Panc1 (cell line): ENCODE data around the gene CCDC69.

Experiments
- TF ChIP-seq, protein P1 (sequence below): fragments of 450-650 bp; IDR thresholded peaks from 2 replicates; pipeline ENCODE4 v1.5.1; 2017; ENCODE audit warnings: mild to moderate bottlenecking
- TF ChIP-seq, protein P2 (sequence below), 2 experiments: IDR thresholded peaks; 2 replicates each; pipeline ENCODE4 v1.6.1; 2011 to 2012; ENCODE audit warnings: low read depth in 2 of 2, control low read depth in 1 of 2, low read length in 1 of 2, mild to moderate bottlenecking in 1 of 2, moderate library complexity in 1 of 2; ENCODE audit not compliant: insufficient read depth in 1 of 2

DNA sequence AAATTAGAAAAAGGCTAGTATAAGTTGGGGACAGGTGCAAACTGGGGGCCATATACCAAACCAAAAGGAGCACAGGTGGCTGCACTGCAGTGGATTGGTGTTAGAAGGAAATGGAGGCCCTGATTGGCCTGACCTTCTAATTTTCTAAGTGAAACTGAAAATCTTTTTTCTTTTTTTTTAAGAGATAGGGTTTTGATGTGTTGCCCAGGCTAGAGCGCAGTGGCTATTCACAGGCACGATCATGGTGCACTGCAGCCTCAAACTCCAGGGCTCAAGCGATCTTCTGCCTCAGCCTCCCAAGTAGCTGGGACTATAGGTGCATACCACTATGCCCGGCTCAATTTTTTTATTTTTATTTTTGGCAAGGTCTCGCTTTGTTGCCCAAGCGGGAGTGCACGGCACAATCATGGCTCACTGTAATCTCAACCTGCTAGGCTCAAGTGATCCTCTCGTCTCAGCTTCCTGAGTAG lies 9.8 kb upstream of the CCDC69 start:
- TF ChIP-seq, protein P1, sequence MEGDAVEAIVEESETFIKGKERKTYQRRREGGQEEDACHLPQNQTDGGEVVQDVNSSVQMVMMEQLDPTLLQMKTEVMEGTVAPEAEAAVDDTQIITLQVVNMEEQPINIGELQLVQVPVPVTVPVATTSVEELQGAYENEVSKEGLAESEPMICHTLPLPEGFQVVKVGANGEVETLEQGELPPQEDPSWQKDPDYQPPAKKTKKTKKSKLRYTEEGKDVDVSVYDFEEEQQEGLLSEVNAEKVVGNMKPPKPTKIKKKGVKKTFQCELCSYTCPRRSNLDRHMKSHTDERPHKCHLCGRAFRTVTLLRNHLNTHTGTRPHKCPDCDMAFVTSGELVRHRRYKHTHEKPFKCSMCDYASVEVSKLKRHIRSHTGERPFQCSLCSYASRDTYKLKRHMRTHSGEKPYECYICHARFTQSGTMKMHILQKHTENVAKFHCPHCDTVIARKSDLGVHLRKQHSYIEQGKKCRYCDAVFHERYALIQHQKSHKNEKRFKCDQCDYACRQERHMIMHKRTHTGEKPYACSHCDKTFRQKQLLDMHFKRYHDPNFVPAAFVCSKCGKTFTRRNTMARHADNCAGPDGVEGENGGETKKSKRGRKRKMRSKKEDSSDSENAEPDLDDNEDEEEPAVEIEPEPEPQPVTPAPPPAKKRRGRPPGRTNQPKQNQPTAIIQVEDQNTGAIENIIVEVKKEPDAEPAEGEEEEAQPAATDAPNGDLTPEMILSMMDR = no peak
- TF ChIP-seq, protein P2, sequence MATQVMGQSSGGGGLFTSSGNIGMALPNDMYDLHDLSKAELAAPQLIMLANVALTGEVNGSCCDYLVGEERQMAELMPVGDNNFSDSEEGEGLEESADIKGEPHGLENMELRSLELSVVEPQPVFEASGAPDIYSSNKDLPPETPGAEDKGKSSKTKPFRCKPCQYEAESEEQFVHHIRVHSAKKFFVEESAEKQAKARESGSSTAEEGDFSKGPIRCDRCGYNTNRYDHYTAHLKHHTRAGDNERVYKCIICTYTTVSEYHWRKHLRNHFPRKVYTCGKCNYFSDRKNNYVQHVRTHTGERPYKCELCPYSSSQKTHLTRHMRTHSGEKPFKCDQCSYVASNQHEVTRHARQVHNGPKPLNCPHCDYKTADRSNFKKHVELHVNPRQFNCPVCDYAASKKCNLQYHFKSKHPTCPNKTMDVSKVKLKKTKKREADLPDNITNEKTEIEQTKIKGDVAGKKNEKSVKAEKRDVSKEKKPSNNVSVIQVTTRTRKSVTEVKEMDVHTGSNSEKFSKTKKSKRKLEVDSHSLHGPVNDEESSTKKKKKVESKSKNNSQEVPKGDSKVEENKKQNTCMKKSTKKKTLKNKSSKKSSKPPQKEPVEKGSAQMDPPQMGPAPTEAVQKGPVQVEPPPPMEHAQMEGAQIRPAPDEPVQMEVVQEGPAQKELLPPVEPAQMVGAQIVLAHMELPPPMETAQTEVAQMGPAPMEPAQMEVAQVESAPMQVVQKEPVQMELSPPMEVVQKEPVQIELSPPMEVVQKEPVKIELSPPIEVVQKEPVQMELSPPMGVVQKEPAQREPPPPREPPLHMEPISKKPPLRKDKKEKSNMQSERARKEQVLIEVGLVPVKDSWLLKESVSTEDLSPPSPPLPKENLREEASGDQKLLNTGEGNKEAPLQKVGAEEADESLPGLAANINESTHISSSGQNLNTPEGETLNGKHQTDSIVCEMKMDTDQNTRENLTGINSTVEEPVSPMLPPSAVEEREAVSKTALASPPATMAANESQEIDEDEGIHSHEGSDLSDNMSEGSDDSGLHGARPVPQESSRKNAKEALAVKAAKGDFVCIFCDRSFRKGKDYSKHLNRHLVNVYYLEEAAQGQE (IDR thresholded peaks at IDR 0.05; ENCODE audit: insufficient read depth in 1 of 2, low read depth in 2 of 2, low read length in 1 of 2) = no peak
